K562 (cell line): ENCODE data around the gene NPPC. TPM values are rescaled to one million over a fixed set of nuclear protein-coding genes. Genes with fewer than 3 reads are reported as not detected.
A peak's percentile ranks its signal among the peaks of the same experiment; 100 is the strongest.

Source experiments
- ARID4B ChIP-seq: sonication (generic); formaldehyde crosslinking; IDR thresholded peaks from 2 replicates; pipeline ENCODE4 v1.8.0; 2022; ENCODE audit warnings: mild to moderate bottlenecking, missing genetic modification reagents
- CBX8 ChIP-seq: fragments of 200-600 bp; sonication (generic); IDR thresholded peaks from 2 replicates; pipeline ENCODE4 v1.6.1; 2012; ENCODE audit warnings: borderline replicate concordance, mixed run types, low read depth, mild to moderate bottlenecking, moderate library complexity, mixed read lengths, low read length, control low read depth, inconsistent platforms; ENCODE audit not compliant: poor library complexity, severe bottlenecking; ENCODE audit errors: extremely low read depth
- CXXC5 ChIP-seq: fragments of 250-450 bp; sonication (Bioruptor Pico); IDR thresholded peaks from 2 replicates; pipeline ENCODE4 v1.8.0; 2022; ENCODE audit warnings: inconsistent platforms, mild to moderate bottlenecking, moderate library complexity
- MCM5 ChIP-seq: fragments of 450-650 bp; IDR thresholded peaks from 2 replicates; pipeline ENCODE4 v1.6.1; 2016; ENCODE audit warnings: low read depth
- MXI1 ChIP-seq: IDR thresholded peaks from 2 replicates; pipeline ENCODE4 v1.6.1; 2011; ENCODE audit warnings: low read depth, mild to moderate bottlenecking, improper control_type of control experiment, low read length
- XRCC5 ChIP-seq: fragments of 200-400 bp; formaldehyde crosslinking; IDR thresholded peaks from 2 replicates; pipeline ENCODE4 v1.6.1; 2017; ENCODE audit warnings: low read depth, mild to moderate bottlenecking, low read length
- ZEB2 ChIP-seq: fragments of 450-650 bp; IDR thresholded peaks from 2 replicates; pipeline ENCODE4 v1.6.1; 2016
- ZNF384 ChIP-seq: IDR thresholded peaks from 2 replicates; pipeline ENCODE4 v1.6.1; 2012; ENCODE audit warnings: low read depth, low read length, improper control_type of control experiment
- polyA plus RNA-seq, 8 experiments: library from polyadenylated mRNA; depleted of rRNA in 4 of 8; stranded (reverse) in 5 of 8; unstranded in 3 of 8; fragments of >200 nt; fragmentation: Nextera tagmentation in 2 of 8; fragmentation: Illumina TruSeq in 1 of 8; extraction: Ambion mirVana in 2 of 8; extraction: Trizol in 1 of 8; gene quantifications; 2 replicates each; pipeline versions ENCODE4 v1.2.1 to v1.2.3, GENCODE V29; 2011 to 2014; ENCODE audit warnings: inconsistent platforms in 1 of 8, missing spikeins in 1 of 8
- total RNA-seq, 7 experiments: library from RNA; depleted of rRNA in 6 of 7; stranded (reverse); fragments of >200 nt in 6 of 7; fragmentation: Illumina TruSeq in 2 of 7; extraction: Trizol in 2 of 7; gene quantifications; 2 replicates each; pipeline versions ENCODE4 v1.2.1 to v1.2.3, GENCODE V29; 2011 to 2021; ENCODE audit warnings: low replicate concordance in 1 of 7
- TF ChIP-seq, protein P1 (sequence below), 2 experiments: fragments of 450-650 bp; conservative IDR thresholded peaks; 2 replicates each; pipeline ENCODE4 v1.6.1; 2017; ENCODE audit warnings: mild to moderate bottlenecking in 2 of 2, moderate library complexity in 2 of 2
- TF ChIP-seq, protein P2 (sequence below): sonication (generic); formaldehyde crosslinking; IDR thresholded peaks from 2 replicates; pipeline ENCODE4 v1.9.0; 2022; ENCODE audit warnings: mild to moderate bottlenecking, missing genetic modification reagents

NPPC gene
- total and polyA plus RNA-seq, 9 of the 15 experiments (the other 6 are each of a cell fraction or from before 2014, with no cell fraction given), result not detected

DNA sequence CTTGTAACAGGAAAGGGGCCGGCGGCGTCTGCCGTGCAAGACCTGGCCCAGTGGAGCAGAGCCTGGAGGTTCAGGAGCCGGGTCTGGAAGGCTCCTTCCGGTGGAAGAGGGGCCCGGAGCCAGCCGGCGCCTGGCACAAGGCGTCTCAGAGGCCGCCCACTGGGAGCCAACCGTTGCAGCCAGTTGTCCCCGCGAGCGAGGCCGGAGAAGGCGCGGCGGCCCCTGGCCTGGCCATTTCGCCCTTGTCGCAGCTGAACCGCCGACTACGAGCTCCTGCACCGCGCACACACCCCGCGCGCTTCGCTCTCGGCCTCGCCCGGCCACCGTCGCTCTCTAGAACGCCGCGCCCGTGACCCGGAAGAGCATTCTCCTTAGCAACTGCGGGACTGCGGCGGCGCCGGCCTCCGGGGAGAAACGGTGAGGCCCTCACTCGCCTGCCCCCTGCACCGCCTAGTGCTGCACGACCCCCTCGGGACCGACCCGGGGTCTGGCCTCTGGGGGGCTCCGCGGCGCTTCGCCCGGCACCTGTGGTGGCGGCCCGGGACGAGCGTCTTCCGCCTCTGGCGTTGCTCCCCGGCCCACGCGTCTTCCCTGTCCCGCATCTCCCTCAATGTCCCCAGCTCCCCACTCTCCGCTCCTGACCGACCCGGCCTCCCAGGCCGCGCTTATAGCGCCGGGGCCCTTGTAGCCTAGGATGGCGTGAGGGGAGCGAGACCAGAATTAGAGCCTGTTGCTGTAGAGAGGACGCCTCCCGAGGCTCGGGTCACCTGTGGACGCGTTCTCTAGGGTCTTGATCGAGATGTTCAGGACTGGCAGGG lies 35.4 kb upstream of the NPPC start, which contains the start of gene DIS3L2 (continued):
- TF ChIP-seq ARID4B (CRISPR knock-in tag) (peak; percentile 55; the same call in 1 of the 2 replicates), MCM5 (no peak), CXXC5 (peak; percentile 96), ZNF384 (no peak), MXI1 (no peak), XRCC5 (no peak), CBX8 (no peak), ZEB2 (0 out of 2 replicates have a peak, but pooled peaks have one; percentile 31)
- TF ChIP-seq, protein P1, sequence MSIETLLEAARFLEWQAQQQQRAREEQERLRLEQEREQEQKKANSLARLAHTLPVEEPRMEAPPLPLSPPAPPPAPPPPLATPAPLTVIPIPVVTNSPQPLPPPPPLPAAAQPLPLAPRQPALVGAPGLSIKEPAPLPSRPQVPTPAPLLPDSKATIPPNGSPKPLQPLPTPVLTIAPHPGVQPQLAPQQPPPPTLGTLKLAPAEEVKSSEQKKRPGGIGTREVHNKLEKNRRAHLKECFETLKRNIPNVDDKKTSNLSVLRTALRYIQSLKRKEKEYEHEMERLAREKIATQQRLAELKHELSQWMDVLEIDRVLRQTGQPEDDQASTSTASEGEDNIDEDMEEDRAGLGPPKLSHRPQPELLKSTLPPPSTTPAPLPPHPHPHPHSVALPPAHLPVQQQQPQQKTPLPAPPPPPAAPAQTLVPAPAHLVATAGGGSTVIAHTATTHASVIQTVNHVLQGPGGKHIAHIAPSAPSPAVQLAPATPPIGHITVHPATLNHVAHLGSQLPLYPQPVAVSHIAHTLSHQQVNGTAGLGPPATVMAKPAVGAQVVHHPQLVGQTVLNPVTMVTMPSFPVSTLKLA (conservative IDR thresholded peaks at IDR 0.05), result peak; percentile 60 to 87
- TF ChIP-seq, protein P2, sequence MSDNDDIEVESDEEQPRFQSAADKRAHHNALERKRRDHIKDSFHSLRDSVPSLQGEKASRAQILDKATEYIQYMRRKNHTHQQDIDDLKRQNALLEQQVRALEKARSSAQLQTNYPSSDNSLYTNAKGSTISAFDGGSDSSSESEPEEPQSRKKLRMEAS (CRISPR knock-in tag), result peak; percentile 31; the same call in 1 of the 2 replicates
